Mesendoderm (in vitro differentiated cells): Measurements from ENCODE around the gene PPFIBP1.
"Not testable (repeated sequence)": the region's sequence is repeated elsewhere in the genome, so short reads cannot be mapped to it uniquely, and the experiment has no call there.

Experiments
- DNase-seq: peaks from one replicate; pipeline ENCODE4 v3.0.0; 2013
- H2AK5ac ChIP-seq: 2 replicates; pipeline ENCODE4 v1.6.1; 2013; ENCODE audit warnings: low read length, inconsistent platforms
- H2BK120ac ChIP-seq: 2 replicates; pipeline ENCODE4 v1.6.1; 2013; ENCODE audit warnings: low read depth, mild to moderate bottlenecking, low read length, moderate library complexity, mixed read lengths
- H2BK15ac ChIP-seq: replicated peaks from 2 replicates; pipeline ENCODE4 v1.6.1; 2013; ENCODE audit warnings: low read depth, mild to moderate bottlenecking, moderate library complexity
- H2BK5ac ChIP-seq: 2 replicates; pipeline ENCODE4 v1.6.1; 2013; ENCODE audit warnings: low read length, inconsistent platforms
- H3K18ac ChIP-seq: 2 replicates; pipeline ENCODE4 v1.6.1; 2013; ENCODE audit warnings: mild to moderate bottlenecking, low read length, mixed read lengths
- H3K23ac ChIP-seq: one replicate; pipeline ENCODE4 v1.6.1; 2013; ENCODE audit warnings: low read length
- H3K27ac ChIP-seq: 2 replicates; pipeline ENCODE4 v1.5.1; 2013; ENCODE audit warnings: low read depth, mild to moderate bottlenecking, inconsistent platforms, low read length, moderate library complexity
- H3K27me3 ChIP-seq: 2 replicates; pipeline ENCODE4 v1.6.1; 2013; ENCODE audit warnings: low read length, control low read depth, mild to moderate bottlenecking, inconsistent platforms; ENCODE audit not compliant: insufficient read depth, poor library complexity
- H3K36me3 ChIP-seq: 2 replicates; pipeline ENCODE4 v1.6.1; 2013; ENCODE audit warnings: low read length, inconsistent platforms; ENCODE audit not compliant: control insufficient read depth, insufficient read depth
- H3K4ac ChIP-seq: one replicate; pipeline ENCODE4 v1.6.1; 2013; ENCODE audit warnings: low read depth, mild to moderate bottlenecking, low read length, moderate library complexity
- H3K4me1 ChIP-seq: 2 replicates; pipeline ENCODE4 v1.6.1; 2013; ENCODE audit warnings: low read depth, low read length, inconsistent platforms; ENCODE audit not compliant: control insufficient read depth
- H3K4me2 ChIP-seq: 2 replicates; pipeline ENCODE4 v1.6.1; 2013; ENCODE audit warnings: low read length
- H3K4me3 ChIP-seq: 2 replicates; pipeline ENCODE4 v1.5.1; 2013; ENCODE audit warnings: mild to moderate bottlenecking, low read length
- H3K56ac ChIP-seq: one replicate; pipeline ENCODE4 v1.6.1; 2013; ENCODE audit warnings: low read length
- H3K79me1 ChIP-seq: 2 replicates; pipeline ENCODE4 v1.6.1; 2013; ENCODE audit warnings: low read length, inconsistent platforms
- H3K79me2 ChIP-seq: 2 replicates; pipeline ENCODE4 v1.6.1; 2013; ENCODE audit warnings: mild to moderate bottlenecking, low read length; ENCODE audit not compliant: control insufficient read depth, insufficient read depth
- H3K9ac ChIP-seq: 2 replicates; pipeline ENCODE4 v1.6.1; 2013; ENCODE audit warnings: low read length, inconsistent platforms
- H4K5ac ChIP-seq: one replicate; pipeline ENCODE4 v1.6.1; 2013; ENCODE audit warnings: low read length
- H4K8ac ChIP-seq: one replicate; pipeline ENCODE4 v1.6.1; 2013; ENCODE audit warnings: low read depth, mild to moderate bottlenecking, control low read depth, low read length, moderate library complexity
- WGBS: extraction: QIAGEN DNeasy Blood & Tissue Kit; methylation state at CpG from one replicate; pipeline ENCODE4 v1.1.7; 2013; ENCODE audit warnings: low lambda C conversion rate, missing lambda C conversion rate; ENCODE audit not compliant: insufficient coverage; ENCODE audit errors: extremely low coverage; 5-methylcytosine and 5-hydroxymethylcytosine counted together

PPFIBP1 gene

GRCh38 chr12:27601056-27601828 is 77.2 kb downstream of the PPFIBP1 start:
- not testable (repeated sequence) for H3K23ac ChIP-seq, H3K18ac ChIP-seq, H4K8ac ChIP-seq, H3K4me3 ChIP-seq, H2BK5ac ChIP-seq, H2AK5ac ChIP-seq, H2BK15ac ChIP-seq, H3K56ac ChIP-seq, H3K79me1 ChIP-seq, H3K27me3 ChIP-seq, H3K4me1 ChIP-seq, H3K9ac ChIP-seq, H2BK120ac ChIP-seq, DNase-seq, H3K36me3 ChIP-seq, H3K4me2 ChIP-seq, H3K4ac ChIP-seq, H4K5ac ChIP-seq, H3K27ac ChIP-seq, H3K79me2 ChIP-seq
- WGBS, result no CpG with 5 or more reads among the region's 5 CpGs

GRCh38 chr12:27602516-27602915 is 78.5 kb downstream of the PPFIBP1 start:
- H3K36me3 ChIP-seq, result no peaks in the 10 kb centered on the region
- no peak overlapping the region for H2BK5ac ChIP-seq
- DNase-seq, result no peak
- no peak overlapping the region for H3K27ac ChIP-seq
- no CpG with 5 or more reads among the region's 1 CpG for WGBS
- no peak overlapping the region for H2AK5ac ChIP-seq
- H3K79me1 ChIP-seq, result peaks cover 14% of the 10 kb centered on the region
- no peak overlapping the region for H3K4ac ChIP-seq
- H3K56ac ChIP-seq, result no peak overlapping the region
- no peak overlapping the region for H2BK15ac ChIP-seq
- H4K5ac ChIP-seq, result no peak overlapping the region
- H3K18ac ChIP-seq, result no peak overlapping the region
- no peak overlapping the region for H3K4me3 ChIP-seq
- no peak overlapping the region for H3K23ac ChIP-seq
- H3K27me3 ChIP-seq, result no peaks in the 10 kb centered on the region
- H2BK120ac ChIP-seq, result no peak overlapping the region
- H3K9ac ChIP-seq, result no peak overlapping the region
- H4K8ac ChIP-seq, result no peak overlapping the region
- no peaks in the 10 kb centered on the region for H3K79me2 ChIP-seq
- H3K4me1 ChIP-seq, result no peaks in the 10 kb centered on the region
- H3K4me2 ChIP-seq, result no peak overlapping the region

- H2BK5ac ChIP-seq, result no peak overlapping the region
- no peaks in the 10 kb centered on the region for H3K4me1 ChIP-seq
- H4K5ac ChIP-seq, result no peak overlapping the region
- H3K36me3 ChIP-seq, result no peaks in the 10 kb centered on the region
- WGBS, result no CpG with 5 or more reads among the region's 3 CpGs
- no peak overlapping the region for H3K18ac ChIP-seq
- H3K27ac ChIP-seq, result no peak overlapping the region
- peaks cover 14% of the 10 kb centered on the region for H3K79me1 ChIP-seq
- no peak overlapping the region for H3K56ac ChIP-seq
- H3K27me3 ChIP-seq, result no peaks in the 10 kb centered on the region
- H3K4me3 ChIP-seq, result no peak overlapping the region
- H3K79me2 ChIP-seq, result no peaks in the 10 kb centered on the region
- H3K23ac ChIP-seq, result no peak overlapping the region
- no peak overlapping the region for H2BK120ac ChIP-seq
- no peak for DNase-seq
- no peak overlapping the region for H4K8ac ChIP-seq
- H2AK5ac ChIP-seq, result no peak overlapping the region
- H3K9ac ChIP-seq, result no peak overlapping the region
- H3K4me2 ChIP-seq, result no peak overlapping the region
- H3K4ac ChIP-seq, result no peak overlapping the region
- no peak overlapping the region for H2BK15ac ChIP-seq
Measured at GRCh38 chr12:27604431-27604830, 80.4 kb downstream of the PPFIBP1 start.

GRCh38 chr12:27606986-27607385 is 83.0 kb downstream of the PPFIBP1 start:
- no peaks in the 10 kb centered on the region for H3K36me3 ChIP-seq
- no peak overlapping the region for H3K18ac ChIP-seq
- H3K79me2 ChIP-seq, result peaks cover 2% of the 10 kb centered on the region
- H3K4me3 ChIP-seq, result no peak overlapping the region
- H4K8ac ChIP-seq, result no peak overlapping the region
- DNase-seq, result no peak
- no peak overlapping the region for H3K9ac ChIP-seq
- H3K27ac ChIP-seq, result no peak overlapping the region
- no peak overlapping the region for H2BK5ac ChIP-seq
- H3K79me1 ChIP-seq, result peaks cover 19% of the 10 kb centered on the region
- no CpG with 5 or more reads among the region's 2 CpGs for WGBS
- no peak overlapping the region for H2BK120ac ChIP-seq
- no peak overlapping the region for H2BK15ac ChIP-seq
- no peak overlapping the region for H4K5ac ChIP-seq
- no peaks in the 10 kb centered on the region for H3K27me3 ChIP-seq
- no peak overlapping the region for H3K23ac ChIP-seq
- H3K4ac ChIP-seq, result no peak overlapping the region
- no peaks in the 10 kb centered on the region for H3K4me1 ChIP-seq
- no peak overlapping the region for H3K4me2 ChIP-seq
- no peak overlapping the region for H2AK5ac ChIP-seq
- H3K56ac ChIP-seq, result no peak overlapping the region

GRCh38 chr12:27607591-27607990 is 83.6 kb downstream of the PPFIBP1 start:
- H3K4me3 ChIP-seq, result no peak overlapping the region
- no peak overlapping the region for H4K5ac ChIP-seq
- peaks cover 19% of the 10 kb centered on the region for H3K79me1 ChIP-seq
- DNase-seq, result no peak
- H2BK15ac ChIP-seq, result no peak overlapping the region
- peaks cover 2% of the 10 kb centered on the region for H3K79me2 ChIP-seq
- H3K4me2 ChIP-seq, result no peak overlapping the region
- no peaks in the 10 kb centered on the region for H3K27me3 ChIP-seq
- no peak overlapping the region for H3K9ac ChIP-seq
- no peak overlapping the region for H3K4ac ChIP-seq
- no peak overlapping the region for H3K27ac ChIP-seq
- no peak overlapping the region for H3K56ac ChIP-seq
- H2AK5ac ChIP-seq, result no peak overlapping the region
- no peak overlapping the region for H3K18ac ChIP-seq
- no peak overlapping the region for H4K8ac ChIP-seq
- H2BK5ac ChIP-seq, result no peak overlapping the region
- H2BK120ac ChIP-seq, result no peak overlapping the region
- H3K23ac ChIP-seq, result no peak overlapping the region
- no CpG with 5 or more reads among the region's 4 CpGs for WGBS
- no peaks in the 10 kb centered on the region for H3K4me1 ChIP-seq
- H3K36me3 ChIP-seq, result no peaks in the 10 kb centered on the region

GRCh38 chr12:27608890-27609289 is 84.9 kb downstream of the PPFIBP1 start:
- Histone ChIP-seq H2AK5ac (no peak overlapping the region), H3K79me1 (peaks cover 14% of the 10 kb centered on the region), H3K27me3 (no peaks in the 10 kb centered on the region), H2BK15ac (no peak overlapping the region), H3K36me3 (no peaks in the 10 kb centered on the region), H3K56ac (no peak overlapping the region), H3K79me2 (peaks cover 2% of the 10 kb centered on the region), H3K4ac (no peak overlapping the region), H3K27ac (no peak overlapping the region), H3K23ac (no peak overlapping the region), H4K5ac (no peak overlapping the region), H3K9ac (no peak overlapping the region), H3K4me3 (no peak overlapping the region), H3K18ac (no peak overlapping the region), H2BK120ac (no peak overlapping the region), H3K4me1 (no peaks in the 10 kb centered on the region), H3K4me2 (no peak overlapping the region), H2BK5ac (no peak overlapping the region), H4K8ac (no peak overlapping the region)
- no peak for DNase-seq
- WGBS, result no CpG with 5 or more reads among the region's 8 CpGs
